ENCODE measurements around the gene C3orf22.

DNA sequence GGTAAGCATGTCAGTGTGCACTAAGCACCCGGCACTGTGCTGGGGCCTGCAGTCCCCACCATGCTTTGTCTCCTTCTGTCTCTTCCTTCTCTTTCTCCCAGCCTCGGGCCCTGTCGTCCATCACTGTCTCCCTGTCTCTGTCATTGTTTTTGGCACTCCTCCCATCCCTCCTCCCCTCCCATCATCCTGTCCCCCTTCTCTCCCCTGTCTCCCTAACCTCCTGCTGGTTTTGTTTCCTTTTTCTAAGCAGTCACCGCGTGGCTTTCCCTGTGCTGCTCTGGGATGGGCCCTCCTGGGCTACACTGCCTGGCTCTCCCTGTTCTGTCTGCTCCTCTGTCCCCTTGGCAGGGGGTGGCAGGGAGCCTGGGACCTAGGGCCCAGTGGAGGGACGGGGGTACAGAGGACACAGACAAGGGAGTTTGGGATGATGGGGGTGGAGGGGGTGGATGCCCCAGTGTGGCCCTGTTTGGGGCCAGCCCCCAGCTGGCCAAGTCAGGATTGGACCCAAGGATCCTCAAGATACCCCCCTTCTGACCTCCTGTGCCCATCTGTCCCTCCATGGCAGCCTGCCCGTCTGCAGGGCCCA, 29.1 kb downstream of the C3orf22 start:
- no peak for TF ChIP-seq GATA2 (IDR thresholded peaks at IDR 0.05; ENCODE audit: low read depth, low read length)
- no peak for TF ChIP-seq GATA3 (IDR thresholded peaks at IDR 0.05; ENCODE audit: low read depth, low read length)
